KBM-7 (cell line): ENCODE measurements around the gene RIT2.
"Not testable (repeated sequence)": the region's sequence is repeated elsewhere in the genome, so short reads cannot be mapped to it uniquely, and the experiment has no call there.

Experiments used
- DNase-seq: peaks from one replicate; pipeline ENCODE4 v3.0.0-alpha.2; 2015
- in situ Hi-C: fragments of 300-500 bp; cut with MboI; formaldehyde crosslinking; loops from 2 replicates; pipeline ENCODE4 v1.14.3; 2020; ENCODE audit warnings: low sequenced_read_pairs, low pct_unique_long_range_greater_than_20kb, mixed read lengths

The RIT2 gene

GRCh38 chr18:42798606-42799170, 316.8 kb downstream of the RIT2 start:
- no peak for DNase-seq
- in situ Hi-C loops: no loop called here

- in situ Hi-C loops, DNase-seq: not testable (repeated sequence)
Measured at GRCh38 chr18:42795213-42795789, 320.2 kb downstream of the RIT2 start.

GRCh38 chr18:42792731-42793130, 322.8 kb downstream of the RIT2 start:
- in situ Hi-C loops: no loop called here
- DNase-seq: no peak

- no peak for DNase-seq
- in situ Hi-C loops: no loop called here
Measured at GRCh38 chr18:42784632-42785031, 330.9 kb downstream of the RIT2 start.

GRCh38 chr18:42782929-42783328, 332.6 kb downstream of the RIT2 start:
- DNase-seq: no peak
- in situ Hi-C loops: no loop called here

DNA sequence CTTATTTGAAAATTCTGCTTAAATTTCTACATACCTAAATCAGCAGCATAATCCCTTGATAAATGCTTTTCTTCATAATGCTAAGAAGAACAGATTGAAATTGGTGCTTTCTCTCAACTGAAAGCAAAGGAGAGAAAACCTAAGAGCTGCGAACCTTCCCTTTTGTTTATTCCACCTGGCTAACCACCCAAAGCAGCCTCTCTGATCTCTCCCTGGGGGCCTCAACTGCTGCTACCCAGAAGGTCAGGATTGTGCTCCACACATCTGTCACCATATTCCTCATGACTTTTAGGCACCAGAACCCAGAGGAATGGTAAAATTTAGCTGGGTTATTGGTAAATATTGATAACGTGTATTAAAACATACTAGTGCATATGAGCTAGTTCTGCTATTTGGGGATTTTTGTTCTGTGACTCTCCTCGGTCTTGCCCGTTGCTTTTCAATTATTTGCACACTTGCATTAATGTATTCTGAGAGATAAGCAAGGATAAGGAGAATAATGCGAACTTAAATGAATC, 334.1 kb downstream of the RIT2 start:
- in situ Hi-C loops: no loop called here
- DNase-seq: no peak

DNA sequence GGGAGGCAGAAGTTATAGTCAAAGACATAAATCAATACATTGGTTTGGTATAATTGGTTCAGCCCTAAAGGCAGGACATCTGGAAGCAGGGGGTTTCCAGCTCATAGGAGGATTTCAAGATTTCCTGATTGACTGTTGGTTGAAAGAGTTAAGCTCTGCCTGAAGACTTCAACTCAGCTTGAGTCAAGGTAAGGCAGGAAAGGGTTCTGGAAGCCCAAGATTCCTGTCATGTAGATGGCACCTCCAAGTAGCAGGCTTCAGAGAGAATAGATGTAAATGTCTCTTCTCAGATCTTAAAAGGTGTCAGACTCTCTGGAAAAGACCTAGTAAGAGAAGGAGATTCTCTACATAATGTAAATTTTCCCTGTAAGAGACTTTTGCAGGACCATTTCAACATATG, 335.3 kb downstream of the RIT2 start:
- no peak for DNase-seq
- in situ Hi-C loops: no loop called here

DNA sequence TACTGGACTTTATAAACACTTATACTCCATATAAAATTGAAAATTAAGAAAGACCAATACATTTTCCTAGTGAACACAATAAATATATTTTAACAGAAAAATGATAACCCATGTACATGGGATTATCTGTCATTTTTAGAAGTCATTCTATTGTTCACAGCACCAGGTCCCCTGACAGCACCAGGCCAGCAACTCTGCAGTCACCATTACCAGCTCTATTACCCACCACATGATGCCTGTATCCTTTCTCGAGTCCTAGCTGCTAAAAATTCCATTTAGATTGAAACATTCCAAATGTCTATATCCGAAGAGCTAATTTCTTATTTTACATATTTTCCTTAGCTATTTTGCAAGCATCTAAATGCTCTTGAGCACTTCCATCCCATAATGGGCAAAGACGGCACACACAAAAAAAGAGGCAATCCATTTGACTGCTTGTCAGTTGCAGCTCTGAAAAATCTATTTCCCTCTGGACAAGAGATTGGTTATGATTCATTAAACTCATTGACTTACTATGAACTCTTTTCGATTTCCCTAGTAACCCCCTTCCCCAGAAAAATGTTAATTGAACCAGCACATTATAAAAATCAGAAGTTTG, 336.9 kb downstream of the RIT2 start:
- DNase-seq: no peak
- in situ Hi-C loops: no loop called here

- in situ Hi-C loops: no loop called here
- DNase-seq: no peak
Measured at GRCh38 chr18:42778024-42778423, 337.5 kb downstream of the RIT2 start.

DNA sequence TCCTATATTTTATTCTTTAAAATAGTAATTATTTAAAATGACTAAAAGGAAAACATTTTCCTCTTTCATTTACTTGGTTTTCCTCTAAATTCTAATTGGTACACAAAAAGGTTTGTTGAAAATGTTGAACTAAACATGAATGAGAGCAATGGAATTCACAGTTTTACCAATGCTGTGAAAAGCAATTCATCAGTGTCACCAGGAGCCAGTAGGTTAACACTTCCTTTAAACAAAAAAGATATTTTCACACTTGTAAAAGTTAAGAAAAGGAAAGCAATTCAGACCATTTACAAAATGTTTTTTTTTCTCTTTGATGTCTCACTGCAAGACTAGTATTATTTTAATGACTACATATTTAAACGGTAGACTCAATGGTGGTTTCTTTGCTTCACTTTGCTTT, 341.6 kb downstream of the RIT2 start:
- DNase-seq: no peak
- in situ Hi-C loops: no loop called here

GRCh38 chr18:42771936-42772335, 343.5 kb downstream of the RIT2 start:
- in situ Hi-C loops: no loop called here
- no peak for DNase-seq

DNA sequence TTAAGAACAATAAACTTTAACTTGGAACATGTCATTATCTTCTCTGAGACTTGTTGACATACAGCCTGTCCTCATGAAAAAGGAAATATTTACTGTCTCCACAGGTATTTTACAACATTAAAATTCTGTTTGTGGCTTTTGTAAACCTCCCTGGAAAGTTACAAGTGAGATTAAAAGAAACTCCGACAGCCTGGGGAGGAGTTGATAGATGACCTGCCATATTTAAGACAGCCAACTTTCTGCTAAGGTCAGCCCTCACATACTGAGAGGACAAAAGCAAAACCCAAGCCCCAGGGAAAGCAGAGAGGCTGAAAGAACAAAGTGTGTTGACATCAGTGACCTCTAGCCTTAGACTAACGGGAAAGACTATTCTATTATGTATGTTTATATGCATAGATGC, 350.2 kb downstream of the RIT2 start:
- DNase-seq: no peak
- in situ Hi-C loops: no loop called here

- DNase-seq: no peak
- in situ Hi-C loops: no loop called here
Measured at GRCh38 chr18:42760290-42760689, 355.2 kb downstream of the RIT2 start.

- no peak for DNase-seq
Measured at GRCh38 chr18:42758852-42759251, 356.6 kb downstream of the RIT2 start.

GRCh38 chr18:42756214-42756613, 359.3 kb downstream of the RIT2 start:
- no peak for DNase-seq
- in situ Hi-C loops: no loop called here

More at GRCh38 chr18:42758852-42759251, 356.6 kb downstream of the RIT2 start:
- in situ Hi-C loops: no loop called here

- in situ Hi-C loops: no loop called here
- DNase-seq: no peak
Measured at GRCh38 chr18:42752916-42753315, 362.6 kb downstream of the RIT2 start.

GRCh38 chr18:42746794-42747193, 368.7 kb downstream of the RIT2 start:
- no peak for DNase-seq
- in situ Hi-C loops: no loop called here

DNA sequence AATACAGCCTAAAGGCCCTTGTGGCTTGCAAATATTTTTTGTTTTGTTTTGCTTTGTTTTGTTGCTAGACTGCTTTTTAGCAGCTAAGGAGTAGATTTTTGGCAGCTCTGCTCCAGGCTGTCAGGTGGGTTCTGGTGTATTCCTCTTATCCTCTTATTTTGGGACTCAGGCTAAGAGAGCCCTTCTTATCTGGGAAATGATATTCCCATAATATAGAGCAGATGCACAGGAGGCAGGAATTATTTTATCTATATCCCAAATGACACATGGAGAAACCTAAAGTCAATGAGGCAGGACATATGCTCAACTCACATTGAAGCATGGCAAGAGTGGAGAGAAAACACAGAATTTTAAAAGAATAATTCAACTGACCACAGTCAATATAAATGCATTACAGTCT, 369.6 kb downstream of the RIT2 start:
- in situ Hi-C loops: no loop called here
- no peak for DNase-seq

DNA sequence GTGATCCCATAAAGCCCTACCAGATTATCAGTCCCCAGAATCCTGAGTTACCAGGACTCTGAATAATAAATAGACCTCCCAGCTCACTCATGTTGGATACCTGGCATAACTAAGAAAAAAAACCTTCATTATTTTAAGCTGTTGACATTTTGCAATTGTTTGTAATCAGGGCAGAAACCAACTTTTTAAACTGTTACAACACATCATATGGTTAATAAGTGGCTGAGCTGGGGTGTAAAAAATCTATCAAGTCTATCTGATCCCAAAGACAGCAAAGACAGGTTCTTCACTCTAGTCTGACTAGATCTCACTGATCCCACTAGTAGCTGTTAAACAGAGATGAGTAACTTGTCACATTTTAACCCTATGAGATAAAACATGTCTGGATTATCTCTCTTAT, 370.3 kb downstream of the RIT2 start:
- in situ Hi-C loops: no loop called here
- no peak for DNase-seq

- no peak for DNase-seq
- in situ Hi-C loops: no loop called here
Measured at GRCh38 chr18:42743373-42744138, 371.9 kb downstream of the RIT2 start.
